Measurements from ENCODE around the gene KLHL3.

Gene KLHL3

GRCh38 chr5:137580030-137580429 is 155.9 kb downstream of the KLHL3 start:
- FAIRE-seq (no peak), DNase-seq (ENCODE audit: insufficient read length, low spot score) (no peak)
- peak; percentile 5 for TF ChIP-seq CTCF (IDR thresholded peaks at IDR 0.05; ENCODE audit: insufficient read depth, missing control alignments)

GRCh38 chr5:137575847-137576246 is 160.0 kb downstream of the KLHL3 start:
- DNase-seq (ENCODE audit: insufficient read length, low spot score) (no peak), FAIRE-seq (no peak)

GRCh38 chr5:137575211-137575610 is 160.7 kb downstream of the KLHL3 start:
- TF ChIP-seq CTCF (IDR thresholded peaks at IDR 0.05; ENCODE audit: insufficient read depth, missing control alignments) = no peak
- FAIRE-seq = no peak
- no peak for DNase-seq (ENCODE audit: insufficient read length, low spot score)

More at GRCh38 chr5:137575847-137576246, 160.0 kb downstream of the KLHL3 start:
- TF ChIP-seq CTCF (IDR thresholded peaks at IDR 0.05; ENCODE audit: insufficient read depth, missing control alignments) = no peak

- FAIRE-seq (no peak), DNase-seq (ENCODE audit: insufficient read length, low spot score) (no peak)
- TF ChIP-seq CTCF (IDR thresholded peaks at IDR 0.05; ENCODE audit: insufficient read depth, missing control alignments) = no peak
Observed at GRCh38 chr5:137573376-137573775, 162.5 kb downstream of the KLHL3 start.

- FAIRE-seq (no peak), DNase-seq (ENCODE audit: insufficient read length, low spot score) (no peak)
- TF ChIP-seq CTCF (IDR thresholded peaks at IDR 0.05; ENCODE audit: insufficient read depth, missing control alignments) = no peak
Observed at GRCh38 chr5:137572042-137572695, 163.7 kb downstream of the KLHL3 start.

- FAIRE-seq (no peak), DNase-seq (ENCODE audit: insufficient read length, low spot score) (no peak)
- TF ChIP-seq CTCF (IDR thresholded peaks at IDR 0.05; ENCODE audit: insufficient read depth, missing control alignments) = no peak
Observed at GRCh38 chr5:137570070-137570469, 165.8 kb downstream of the KLHL3 start.

Data from D721Med (cell line).